Measurements from ENCODE around the gene TRIP4. TPM values are rescaled to one million over a fixed set of nuclear protein-coding genes. Genes with fewer than 3 reads are reported as not detected.
A peak's percentile ranks its signal among the peaks of the same experiment; 100 is the strongest.

Gene TRIP4
- total RNA-seq (29.8 TPM), polyA plus RNA-seq (ENCODE audit: insufficient read depth, low read depth, low replicate concordance) (33.1 TPM)
- long read RNA-seq, donor 1, transcript TRIP4-201 (13 exons, 2,045 nt) = major isoform, 7 of 7 reads
- long read RNA-seq, donor 1, partial matches to known transcripts = 0 of 7 reads
- long read RNA-seq, donor 1, other reads (novel, unspliced or antisense) = 0 of 7 reads
- long read RNA-seq, donor 2, transcript TRIP4-201 (13 exons, 2,045 nt) = major isoform, 8 of 8 reads
- long read RNA-seq, donor 2, partial matches to known transcripts = 0 of 8 reads
- long read RNA-seq, donor 2, other reads (novel, unspliced or antisense) = 0 of 8 reads
- long read RNA-seq, donor 3, partial matches to known transcripts = 0 of 4 reads
- long read RNA-seq, donor 3, other reads (novel, unspliced or antisense) = 0 of 4 reads
- long read RNA-seq, donor 4, partial matches to known transcripts = 0 of 3 reads
- long read RNA-seq, donor 4, other reads (novel, unspliced or antisense) = 0 of 3 reads
- long read RNA-seq, donor 5, partial matches to known transcripts = 0 of 1 reads
- long read RNA-seq, donor 5, other reads (novel, unspliced or antisense) = 0 of 1 reads
- long read RNA-seq, donor 6, transcript TRIP4-201 (13 exons, 2,045 nt) = major isoform, 13 of 13 reads
- long read RNA-seq, donor 6, partial matches to known transcripts = 0 of 13 reads
- long read RNA-seq, donor 6, other reads (novel, unspliced or antisense) = 0 of 13 reads
- long read RNA-seq, donor 7, transcript TRIP4-201 (13 exons, 2,045 nt) = major isoform, 17 of 28 reads
- long read RNA-seq, donor 7, partial matches to known transcripts = 1 of 28 reads
- long read RNA-seq, donor 7, other reads (novel, unspliced or antisense) = 10 of 28 reads
- long read RNA-seq, donor 8, transcript TRIP4-201 (13 exons, 2,045 nt) = major isoform, 5 of 10 reads
- long read RNA-seq, donor 8, partial matches to known transcripts = 5 of 10 reads
- long read RNA-seq, donor 8, other reads (novel, unspliced or antisense) = 0 of 10 reads
- long read RNA-seq, donor 9, partial matches to known transcripts = 0 of 4 reads
- long read RNA-seq, donor 9, other reads (novel, unspliced or antisense) = 0 of 4 reads
- long read RNA-seq, donor 10, partial matches to known transcripts = 0 of 4 reads
- long read RNA-seq, donor 10, other reads (novel, unspliced or antisense) = 0 of 4 reads

- peak within 1 kb of the TSS; percentile 59 to 64 for H3K27ac ChIP-seq (ENCODE audit: low read depth in 2 of 2, low read length in 2 of 2)
- DNase-seq = peak; percentile 96 to 99 (median 97)
- intact Hi-C loops (cut with DNase I) = no loop called here
- H3K36me3 ChIP-seq (ENCODE audit: control insufficient read depth in 2 of 3, insufficient read depth in 3 of 3, low read length in 3 of 3) = no peaks in the 10 kb centered on the region
- peak; percentile 32 for FAIRE-seq
- H3K4me1 ChIP-seq (ENCODE audit: control insufficient read depth in 2 of 3, insufficient read depth in 2 of 3, low read depth in 1 of 3, low read length in 3 of 3) = peaks cover 0 to 4% (median 0%) of the 10 kb centered on the region in 3 donors
- peak within 1 kb of the TSS; percentile 85 to 95 (median 95) for H3K4me3 ChIP-seq (ENCODE audit: low read length in 3 of 3)
- H3K27me3 ChIP-seq (ENCODE audit: control insufficient read depth, insufficient read depth, low read length) = no peaks in the 10 kb centered on the region
- peak within 1 kb of the TSS; percentile 8 to 93 (median 84) for H3K9ac ChIP-seq (ENCODE audit: low read length in 3 of 3)
- TF ChIP-seq, protein P1, sequence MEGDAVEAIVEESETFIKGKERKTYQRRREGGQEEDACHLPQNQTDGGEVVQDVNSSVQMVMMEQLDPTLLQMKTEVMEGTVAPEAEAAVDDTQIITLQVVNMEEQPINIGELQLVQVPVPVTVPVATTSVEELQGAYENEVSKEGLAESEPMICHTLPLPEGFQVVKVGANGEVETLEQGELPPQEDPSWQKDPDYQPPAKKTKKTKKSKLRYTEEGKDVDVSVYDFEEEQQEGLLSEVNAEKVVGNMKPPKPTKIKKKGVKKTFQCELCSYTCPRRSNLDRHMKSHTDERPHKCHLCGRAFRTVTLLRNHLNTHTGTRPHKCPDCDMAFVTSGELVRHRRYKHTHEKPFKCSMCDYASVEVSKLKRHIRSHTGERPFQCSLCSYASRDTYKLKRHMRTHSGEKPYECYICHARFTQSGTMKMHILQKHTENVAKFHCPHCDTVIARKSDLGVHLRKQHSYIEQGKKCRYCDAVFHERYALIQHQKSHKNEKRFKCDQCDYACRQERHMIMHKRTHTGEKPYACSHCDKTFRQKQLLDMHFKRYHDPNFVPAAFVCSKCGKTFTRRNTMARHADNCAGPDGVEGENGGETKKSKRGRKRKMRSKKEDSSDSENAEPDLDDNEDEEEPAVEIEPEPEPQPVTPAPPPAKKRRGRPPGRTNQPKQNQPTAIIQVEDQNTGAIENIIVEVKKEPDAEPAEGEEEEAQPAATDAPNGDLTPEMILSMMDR (IDR thresholded peaks at IDR 0.05; ENCODE audit: borderline replicate concordance, extremely low read depth, insufficient read depth) = no peak
- H3K9me3 ChIP-seq (ENCODE audit: control insufficient read depth in 2 of 3, insufficient read depth in 1 of 3, low read length in 3 of 3) = no peaks in the 10 kb centered on the region
Measured at GRCh38 chr15:64387562-64388168, at the start of gene TRIP4. Gene TRIP4 (plus strand): TSS chr15:64387836. CDS start chr15:64387864, 28 bp downstream.

GRCh38 chr15:64340355-64340754 is 47.3 kb upstream of the TRIP4 start:
- TF ChIP-seq, protein P1 (IDR thresholded peaks at IDR 0.05; ENCODE audit: borderline replicate concordance, extremely low read depth, insufficient read depth) = no peak
- no peaks in the 10 kb centered on the region for H3K27me3 ChIP-seq (ENCODE audit: control insufficient read depth, insufficient read depth, low read length)
- peaks cover 0 to 9% (median 0%) of the 10 kb centered on the region in 3 donors for H3K4me1 ChIP-seq (ENCODE audit: control insufficient read depth in 2 of 3, insufficient read depth in 2 of 3, low read depth in 1 of 3, low read length in 3 of 3)
- DNase-seq = no peak
- H3K27ac ChIP-seq (ENCODE audit: low read depth in 2 of 2, low read length in 2 of 2) = no peak overlapping the region
- intact Hi-C loops (cut with DNase I) = no loop called here
- H3K4me3 ChIP-seq (ENCODE audit: low read length in 3 of 3) = no peak overlapping the region
- H3K9me3 ChIP-seq (ENCODE audit: control insufficient read depth in 2 of 3, insufficient read depth in 1 of 3, low read length in 3 of 3) = no peaks in the 10 kb centered on the region
- no peak for FAIRE-seq
- H3K36me3 ChIP-seq (ENCODE audit: control insufficient read depth in 2 of 3, insufficient read depth in 3 of 3, low read length in 3 of 3) = no peaks in the 10 kb centered on the region
- no peak overlapping the region for H3K9ac ChIP-seq (ENCODE audit: low read length in 3 of 3)

DNA sequence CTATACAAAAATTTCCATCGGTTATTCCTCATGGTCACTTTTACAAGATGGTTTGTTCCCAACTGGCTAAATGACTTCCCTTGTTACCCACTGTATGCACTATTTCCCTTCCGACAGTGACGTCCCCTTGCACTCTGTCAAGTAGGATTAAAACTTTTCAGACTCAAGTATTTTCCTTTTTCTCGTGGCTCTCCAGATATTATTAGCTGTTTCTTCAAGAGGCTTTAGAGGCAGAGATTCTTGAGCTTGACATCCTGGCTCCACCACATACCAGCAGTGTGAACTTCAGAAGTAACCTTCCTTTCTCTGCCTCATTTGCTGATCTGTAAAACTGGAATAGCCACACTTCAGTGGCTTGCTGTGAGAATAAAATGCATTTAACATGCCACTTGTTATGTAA is 45.7 kb upstream of the TRIP4 start:
- H3K4me1 ChIP-seq (ENCODE audit: control insufficient read depth in 2 of 3, insufficient read depth in 2 of 3, low read depth in 1 of 3, low read length in 3 of 3) = peaks cover 0 to 9% (median 0%) of the 10 kb centered on the region in 3 donors
- intact Hi-C loops (cut with DNase I) = no loop called here
- no peaks in the 10 kb centered on the region for H3K36me3 ChIP-seq (ENCODE audit: control insufficient read depth in 2 of 3, insufficient read depth in 3 of 3, low read length in 3 of 3)
- FAIRE-seq (no peak), DNase-seq (no peak)
- no peak overlapping the region for H3K4me3 ChIP-seq (ENCODE audit: low read length in 3 of 3)
- no peaks in the 10 kb centered on the region for H3K9me3 ChIP-seq (ENCODE audit: control insufficient read depth in 2 of 3, insufficient read depth in 1 of 3, low read length in 3 of 3)
- H3K9ac ChIP-seq (ENCODE audit: low read length in 3 of 3) = no peak overlapping the region
- no peak overlapping the region for H3K27ac ChIP-seq (ENCODE audit: low read depth in 2 of 2, low read length in 2 of 2)
- TF ChIP-seq, protein P1 (IDR thresholded peaks at IDR 0.05; ENCODE audit: borderline replicate concordance, extremely low read depth, insufficient read depth) = no peak
- no peaks in the 10 kb centered on the region for H3K27me3 ChIP-seq (ENCODE audit: control insufficient read depth, insufficient read depth, low read length)
